HepG2 (cell line): ENCODE measurements around the gene ZFYVE28. TPM values are rescaled to one million over a fixed set of nuclear protein-coding genes. Genes with fewer than 3 reads are reported as not detected.

Experiments
- ATAC-seq: fragments of 200-7000 bp; cut with Tn5 transposase; 3 replicates; pipeline ENCODE4 v1.9.1; 2020; ENCODE audit warnings: mild to moderate bottlenecking, moderate library complexity
- BruUV-seq: library from RNA; stranded (reverse); fragments of 400-500 nt; replicated peaks from 2 replicates; lab custom pipeline; 2021; lab: Mats Ljungman, UMichigan
- CTCF ChIA-PET: fragments of 300-600 bp; formaldehyde crosslinking; extraction: SDS; loops from one replicate; lab custom pipeline; 2021; ENCODE audit warnings: low total read pairs, inconsistent platforms, low intra/inter-chr PET ratio; lab: Yijun Ruan, JAX
- POLR2A ChIA-PET: fragments of 350-600 bp; sonication (Branson Sonifier 250); formaldehyde crosslinking; loops from one replicate; lab custom pipeline; 2020; ENCODE audit warnings: antibody characterized with exemption, inconsistent platforms; lab: Yijun Ruan, JAX
- DNase-seq: peaks from one replicate; pipeline ENCODE4 v3.0.0-alpha.2; 2015; ENCODE audit warnings: low spot score
- FAIRE-seq: peaks from 3 replicates; lab custom pipeline; 2011; peaks lifted over from hg19 to GRCh38; lab: Jason Lieb, UNC
- H2AFZ ChIP-seq: one replicate; pipeline ENCODE4 v1.6.1; 2011; ENCODE audit warnings: low read length, inconsistent platforms
- H3K27ac ChIP-seq: fragments of 300-600 bp; 3 replicates; pipeline ENCODE4 v1.8.0; 2011; ENCODE audit warnings: mixed run types, mild to moderate bottlenecking, mixed read lengths, low read length, inconsistent platforms; ENCODE audit not compliant: insufficient read depth; ENCODE audit errors: extremely low read length
- H3K27me3 ChIP-seq, 2 experiments: fragments of 200-600 bp in 1 of 2; 2 replicates in 1 of 2; 3 replicates in 1 of 2; pipeline versions ENCODE4 v1.6.0 to v1.8.0; 2011; ENCODE audit warnings: low read length in 2 of 2, mild to moderate bottlenecking in 2 of 2, moderate library complexity in 2 of 2, inconsistent platforms in 1 of 2; ENCODE audit not compliant: insufficient read depth in 2 of 2, control insufficient read depth in 1 of 2
- H3K36me3 ChIP-seq, 2 experiments: fragments of 200-600 bp in 1 of 2; replicated peaks in 1 of 2; 2 replicates in 1 of 2; 3 replicates in 1 of 2; pipeline versions ENCODE4 v1.5.1 to v1.8.0; 2011; ENCODE audit warnings: low read length in 2 of 2, inconsistent platforms in 1 of 2; ENCODE audit not compliant: insufficient read depth in 2 of 2, control insufficient read depth in 1 of 2
- H3K4me1 ChIP-seq: 2 replicates; pipeline ENCODE4 v1.5.1; 2012; ENCODE audit warnings: low read length, inconsistent platforms; ENCODE audit not compliant: insufficient read depth
- H3K4me2 ChIP-seq: 2 replicates; pipeline ENCODE4 v1.6.0; 2011; ENCODE audit warnings: low read depth, low read length, inconsistent platforms
- H3K4me3 ChIP-seq, 3 experiments: fragments of 200-600 bp in 1 of 3; sonication (generic), shearing (Covaris generic) in 1 of 3; replicated peaks in 1 of 3; 2 replicates each; pipeline ENCODE4 v1.5.1; 2011 to 2016; ENCODE audit warnings: low read length in 3 of 3, inconsistent platforms in 2 of 3, low read depth in 2 of 3, mild to moderate bottlenecking in 2 of 3, control low read depth in 1 of 3, mixed read lengths in 1 of 3; ENCODE audit not compliant: insufficient read depth in 1 of 3
- H3K79me2 ChIP-seq: one replicate; pipeline ENCODE4 v1.6.1; 2011; ENCODE audit warnings: low read length, inconsistent platforms; ENCODE audit not compliant: insufficient read depth
- H3K9ac ChIP-seq: 2 replicates; pipeline ENCODE4 v1.6.0; 2011; ENCODE audit warnings: mild to moderate bottlenecking, low read depth, low read length, inconsistent platforms; ENCODE audit not compliant: insufficient read depth
- H3K9me3 ChIP-seq: 2 replicates; pipeline ENCODE4 v1.5.1; 2012; ENCODE audit warnings: mild to moderate bottlenecking, low read length
- H4K20me1 ChIP-seq: 2 replicates; pipeline ENCODE4 v1.6.0; 2011; ENCODE audit warnings: inconsistent platforms, mild to moderate bottlenecking, low read length, moderate library complexity; ENCODE audit not compliant: insufficient read depth
- ELF3 ChIP-seq: IDR thresholded peaks from 2 replicates; pipeline ENCODE4 v1.6.1; 2016; ENCODE audit warnings: missing genetic modification reagents, missing compliant biosample characterization
- FOXC1 ChIP-seq: sonication (generic); formaldehyde crosslinking; IDR thresholded peaks from 2 replicates; pipeline ENCODE4 v1.8.0; 2022; ENCODE audit warnings: mild to moderate bottlenecking, missing genetic modification reagents, borderline replicate concordance
- NKX3-1 ChIP-seq: sonication (generic); formaldehyde crosslinking; IDR thresholded peaks from 2 replicates; pipeline ENCODE4 v1.5.0; 2020; ENCODE audit warnings: missing genetic modification reagents
- RAD51 ChIP-seq: fragments of 450-650 bp; IDR thresholded peaks from 2 replicates; pipeline ENCODE4 v1.6.1; 2016; ENCODE audit warnings: borderline replicate concordance
- SALL2 ChIP-seq: sonication (generic); formaldehyde crosslinking; IDR thresholded peaks from 2 replicates; pipeline ENCODE4 v1.8.1; 2023; ENCODE audit warnings: mild to moderate bottlenecking, missing genetic modification reagents, inconsistent platforms
- ZNF326 ChIP-seq: sonication (generic); formaldehyde crosslinking; IDR thresholded peaks from 2 replicates; pipeline ENCODE4 v1.4.0; 2020; ENCODE audit warnings: missing genetic modification reagents, borderline replicate concordance
- ZNF558 ChIP-seq: sonication (generic); formaldehyde crosslinking; IDR thresholded peaks from 2 replicates; pipeline ENCODE4 v1.9.0; 2022; ENCODE audit warnings: mild to moderate bottlenecking, missing genetic modification reagents, borderline replicate concordance
- ZNF775 ChIP-seq: sonication (generic); formaldehyde crosslinking; IDR thresholded peaks from 2 replicates; pipeline ENCODE4 v1.4.0; 2020; ENCODE audit warnings: missing genetic modification reagents, mild to moderate bottlenecking, moderate library complexity, borderline replicate concordance
- ZNF879 ChIP-seq: sonication (generic); formaldehyde crosslinking; IDR thresholded peaks from 2 replicates; pipeline ENCODE4 v1.8.1; 2023; ENCODE audit warnings: missing genetic modification reagents
- WGBS: methylation state at CpG from one replicate; pipeline ENCODE4 v1.1.6; 2017; ENCODE audit warnings: low lambda C conversion rate; 5-methylcytosine and 5-hydroxymethylcytosine counted together
- in situ Hi-C: cut with HindIII; loops from 2 replicates; pipeline ENCODE4 v1.10.0; 2017; ENCODE audit warnings: low pct_unique_long_range_greater_than_20kb; ENCODE audit not compliant: extremely low pct_ligation_motif_present
- intact Hi-C: fragments of 100-400 bp; cut with micrococcal nuclease; formaldehyde crosslinking; loops from one replicate; pipeline ENCODE4 v1.10.0; 2022; ENCODE audit not compliant: unreplicated experiment
- polyA plus RNA-seq, 8 experiments: library from polyadenylated mRNA; depleted of rRNA in 3 of 8; stranded (reverse) in 7 of 8; unstranded in 1 of 8; fragments of >200 nt; fragmentation: Illumina TruSeq in 4 of 8; extraction: Trizol in 4 of 8; gene quantifications; 2 replicates each; pipeline versions ENCODE4 v1.2.1 to v1.2.3, GENCODE V29; 2011 to 2016; ENCODE audit warnings: low read depth in 4 of 8, missing spikeins in 1 of 8, mixed read lengths in 1 of 8; ENCODE audit not compliant: insufficient read depth in 1 of 8
- total RNA-seq, 5 experiments: library from RNA; depleted of rRNA; stranded (reverse); fragments of >200 nt; fragmentation: Illumina TruSeq; extraction: Trizol; gene quantifications; 2 replicates each; pipeline ENCODE4 v1.2.3, GENCODE V29; 2016; ENCODE audit warnings: low read depth in 1 of 5
- TF ChIP-seq, protein P1 (sequence below): sonication (generic); formaldehyde crosslinking; IDR thresholded peaks from 2 replicates; pipeline ENCODE4 v1.4.0; 2020; ENCODE audit warnings: mild to moderate bottlenecking, missing genetic modification reagents
- TF ChIP-seq, protein P2 (sequence below): sonication (generic); formaldehyde crosslinking; IDR thresholded peaks from 2 replicates; pipeline ENCODE4 v1.4.0; 2020; ENCODE audit warnings: mild to moderate bottlenecking, missing genetic modification reagents
- TF ChIP-seq, protein P3 (sequence below): sonication (generic); formaldehyde crosslinking; IDR thresholded peaks from 2 replicates; pipeline ENCODE4 v1.5.0; 2020; ENCODE audit warnings: missing genetic modification reagents
- TF ChIP-seq, protein P4 (sequence below): sonication (generic); formaldehyde crosslinking; IDR thresholded peaks from 2 replicates; pipeline ENCODE4 v1.4.0; 2020; ENCODE audit warnings: mild to moderate bottlenecking, low read depth, missing genetic modification reagents
- TF ChIP-seq, protein P5 (sequence below): sonication (generic); formaldehyde crosslinking; IDR thresholded peaks from 2 replicates; pipeline ENCODE4 v1.9.0; 2022; ENCODE audit warnings: low read depth, missing genetic modification reagents

ZFYVE28 gene
- total and polyA plus RNA-seq, 2 of the 13 experiments (the other 11 are each of a cell fraction or from before 2014, with no cell fraction given), result 0.12 to 0.22 TPM

DNA sequence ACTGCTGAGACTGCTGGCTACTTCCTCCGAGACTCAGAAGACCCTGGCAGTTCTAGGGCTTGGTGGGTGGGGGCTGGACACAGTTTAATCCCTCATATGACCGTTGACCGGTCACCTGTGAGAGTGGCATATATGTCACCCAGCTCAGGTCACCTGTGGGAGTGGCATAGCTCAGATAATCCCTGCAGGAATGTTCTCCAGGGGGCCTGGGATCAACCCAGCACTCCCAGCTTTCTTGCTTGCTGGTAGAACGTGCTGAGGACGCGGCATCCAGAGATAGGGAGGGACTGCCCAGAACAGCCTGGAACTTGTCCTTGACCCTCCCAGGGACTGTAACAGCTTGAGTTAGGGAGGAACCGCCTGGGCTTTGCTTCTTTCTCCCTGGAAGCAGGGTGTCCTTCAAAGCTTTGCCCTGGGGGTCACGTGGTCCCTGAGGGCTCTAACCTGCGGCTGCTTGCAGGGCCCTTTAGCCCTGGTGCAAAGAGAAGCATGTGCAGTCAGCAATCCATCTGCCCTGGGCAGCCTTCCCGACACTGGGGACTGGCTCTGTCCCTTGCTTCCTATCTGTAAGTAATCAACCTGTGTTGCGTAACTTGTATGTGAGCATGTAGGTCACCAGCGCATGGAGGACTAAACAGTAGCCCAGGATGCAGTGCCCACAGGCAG lies 55.3 kb downstream of the ZFYVE28 start:
- ChIA-PET POLR2A (no interaction called here), CTCF (no interaction called here)
- BruUV-seq, result no TSS peak
- Histone ChIP-seq H3K4me1 (peaks cover 26% of the 10 kb centered on the region), H3K27me3 (peaks cover 7 to 24% of the 10 kb centered on the region in 2 experiments; a peak in 4 of 5 replicates), H3K9me3 (no peaks in the 10 kb centered on the region), H3K4me3 (no peak overlapping the region; a peak in 1 of 6 replicates), H4K20me1 (no peaks in the 10 kb centered on the region), H3K27ac (no peak overlapping the region), H3K79me2 (no peaks in the 10 kb centered on the region), H3K4me2 (peak overlapping the region; percentile 38; the same call in 1 of the 2 replicates), H2AFZ (no peak overlapping the region), H3K36me3 (no peaks in the 10 kb centered on the region), H3K9ac (no peak overlapping the region)
- intact Hi-C loops, result no loop called here
- in situ Hi-C loops, result no loop called here
- ATAC-seq (peak; percentile 74), DNase-seq (peak; percentile 36), FAIRE-seq (peak; percentile 58)
- WGBS, result 0% methylated on average over 6 of the region's 12 CpGs
- TF ChIP-seq NKX3-1 (CRISPR knock-in tag), result no peak
- TF ChIP-seq, protein P1, sequence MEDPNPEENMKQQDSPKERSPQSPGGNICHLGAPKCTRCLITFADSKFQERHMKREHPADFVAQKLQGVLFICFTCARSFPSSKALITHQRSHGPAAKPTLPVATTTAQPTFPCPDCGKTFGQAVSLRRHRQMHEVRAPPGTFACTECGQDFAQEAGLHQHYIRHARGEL (CRISPR knock-in tag), result no peak
- TF ChIP-seq, protein P2, sequence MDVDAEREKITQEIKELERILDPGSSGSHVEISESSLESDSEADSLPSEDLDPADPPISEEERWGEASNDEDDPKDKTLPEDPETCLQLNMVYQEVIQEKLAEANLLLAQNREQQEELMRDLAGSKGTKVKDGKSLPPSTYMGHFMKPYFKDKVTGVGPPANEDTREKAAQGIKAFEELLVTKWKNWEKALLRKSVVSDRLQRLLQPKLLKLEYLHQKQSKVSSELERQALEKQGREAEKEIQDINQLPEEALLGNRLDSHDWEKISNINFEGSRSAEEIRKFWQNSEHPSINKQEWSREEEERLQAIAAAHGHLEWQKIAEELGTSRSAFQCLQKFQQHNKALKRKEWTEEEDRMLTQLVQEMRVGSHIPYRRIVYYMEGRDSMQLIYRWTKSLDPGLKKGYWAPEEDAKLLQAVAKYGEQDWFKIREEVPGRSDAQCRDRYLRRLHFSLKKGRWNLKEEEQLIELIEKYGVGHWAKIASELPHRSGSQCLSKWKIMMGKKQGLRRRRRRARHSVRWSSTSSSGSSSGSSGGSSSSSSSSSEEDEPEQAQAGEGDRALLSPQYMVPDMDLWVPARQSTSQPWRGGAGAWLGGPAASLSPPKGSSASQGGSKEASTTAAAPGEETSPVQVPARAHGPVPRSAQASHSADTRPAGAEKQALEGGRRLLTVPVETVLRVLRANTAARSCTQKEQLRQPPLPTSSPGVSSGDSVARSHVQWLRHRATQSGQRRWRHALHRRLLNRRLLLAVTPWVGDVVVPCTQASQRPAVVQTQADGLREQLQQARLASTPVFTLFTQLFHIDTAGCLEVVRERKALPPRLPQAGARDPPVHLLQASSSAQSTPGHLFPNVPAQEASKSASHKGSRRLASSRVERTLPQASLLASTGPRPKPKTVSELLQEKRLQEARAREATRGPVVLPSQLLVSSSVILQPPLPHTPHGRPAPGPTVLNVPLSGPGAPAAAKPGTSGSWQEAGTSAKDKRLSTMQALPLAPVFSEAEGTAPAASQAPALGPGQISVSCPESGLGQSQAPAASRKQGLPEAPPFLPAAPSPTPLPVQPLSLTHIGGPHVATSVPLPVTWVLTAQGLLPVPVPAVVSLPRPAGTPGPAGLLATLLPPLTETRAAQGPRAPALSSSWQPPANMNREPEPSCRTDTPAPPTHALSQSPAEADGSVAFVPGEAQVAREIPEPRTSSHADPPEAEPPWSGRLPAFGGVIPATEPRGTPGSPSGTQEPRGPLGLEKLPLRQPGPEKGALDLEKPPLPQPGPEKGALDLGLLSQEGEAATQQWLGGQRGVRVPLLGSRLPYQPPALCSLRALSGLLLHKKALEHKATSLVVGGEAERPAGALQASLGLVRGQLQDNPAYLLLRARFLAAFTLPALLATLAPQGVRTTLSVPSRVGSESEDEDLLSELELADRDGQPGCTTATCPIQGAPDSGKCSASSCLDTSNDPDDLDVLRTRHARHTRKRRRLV, result no peak
- TF ChIP-seq ZNF775 (CRISPR knock-in tag), result no peak
- TF ChIP-seq FOXC1 (CRISPR knock-in tag), result peak; percentile 56; the same call in 1 of the 2 replicates
- TF ChIP-seq, protein P3, sequence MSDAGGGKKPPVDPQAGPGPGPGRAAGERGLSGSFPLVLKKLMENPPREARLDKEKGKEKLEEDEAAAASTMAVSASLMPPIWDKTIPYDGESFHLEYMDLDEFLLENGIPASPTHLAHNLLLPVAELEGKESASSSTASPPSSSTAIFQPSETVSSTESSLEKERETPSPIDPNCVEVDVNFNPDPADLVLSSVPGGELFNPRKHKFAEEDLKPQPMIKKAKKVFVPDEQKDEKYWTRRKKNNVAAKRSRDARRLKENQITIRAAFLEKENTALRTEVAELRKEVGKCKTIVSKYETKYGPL (CRISPR knock-in tag), result peak; percentile 55; the same call in 1 of the 2 replicates
- TF ChIP-seq, protein P4, sequence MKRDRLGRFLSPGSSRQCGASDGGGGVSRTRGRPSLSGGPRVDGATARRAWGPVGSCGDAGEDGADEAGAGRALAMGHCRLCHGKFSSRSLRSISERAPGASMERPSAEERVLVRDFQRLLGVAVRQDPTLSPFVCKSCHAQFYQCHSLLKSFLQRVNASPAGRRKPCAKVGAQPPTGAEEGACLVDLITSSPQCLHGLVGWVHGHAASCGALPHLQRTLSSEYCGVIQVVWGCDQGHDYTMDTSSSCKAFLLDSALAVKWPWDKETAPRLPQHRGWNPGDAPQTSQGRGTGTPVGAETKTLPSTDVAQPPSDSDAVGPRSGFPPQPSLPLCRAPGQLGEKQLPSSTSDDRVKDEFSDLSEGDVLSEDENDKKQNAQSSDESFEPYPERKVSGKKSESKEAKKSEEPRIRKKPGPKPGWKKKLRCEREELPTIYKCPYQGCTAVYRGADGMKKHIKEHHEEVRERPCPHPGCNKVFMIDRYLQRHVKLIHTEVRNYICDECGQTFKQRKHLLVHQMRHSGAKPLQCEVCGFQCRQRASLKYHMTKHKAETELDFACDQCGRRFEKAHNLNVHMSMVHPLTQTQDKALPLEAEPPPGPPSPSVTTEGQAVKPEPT (CRISPR knock-in tag), result no peak
- no peak for TF ChIP-seq ZNF558 (CRISPR knock-in tag)
- no peak for TF ChIP-seq ZNF326 (CRISPR knock-in tag)
- no peak for TF ChIP-seq ZNF879 (CRISPR knock-in tag)
- TF ChIP-seq, protein P5, sequence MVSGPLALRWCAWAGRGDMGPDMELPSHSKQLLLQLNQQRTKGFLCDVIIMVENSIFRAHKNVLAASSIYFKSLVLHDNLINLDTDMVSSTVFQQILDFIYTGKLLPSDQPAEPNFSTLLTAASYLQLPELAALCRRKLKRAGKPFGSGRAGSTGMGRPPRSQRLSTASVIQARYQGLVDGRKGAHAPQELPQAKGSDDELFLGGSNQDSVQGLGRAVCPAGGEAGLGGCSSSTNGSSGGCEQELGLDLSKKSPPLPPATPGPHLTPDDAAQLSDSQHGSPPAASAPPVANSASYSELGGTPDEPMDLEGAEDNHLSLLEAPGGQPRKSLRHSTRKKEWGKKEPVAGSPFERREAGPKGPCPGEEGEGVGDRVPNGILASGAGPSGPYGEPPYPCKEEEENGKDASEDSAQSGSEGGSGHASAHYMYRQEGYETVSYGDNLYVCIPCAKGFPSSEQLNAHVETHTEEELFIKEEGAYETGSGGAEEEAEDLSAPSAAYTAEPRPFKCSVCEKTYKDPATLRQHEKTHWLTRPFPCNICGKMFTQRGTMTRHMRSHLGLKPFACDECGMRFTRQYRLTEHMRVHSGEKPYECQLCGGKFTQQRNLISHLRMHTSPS, result peak; percentile 49; the same call in 1 of the 2 replicates
- peak; percentile 67; the same call in 1 of the 2 replicates for TF ChIP-seq RAD51
- TF ChIP-seq ELF3, result 0 out of 2 replicates have a peak, but pooled peaks have one; percentile 13
- TF ChIP-seq SALL2, result no peak
